Ammon's horn (tissue), 1 donor: Measurements from ENCODE around the gene TM7SF2.
"Not testable (repeated sequence)": the region's sequence is repeated elsewhere in the genome, so short reads cannot be mapped to it uniquely, and the experiment has no call there.

ENCODE experiments used
- DNase-seq: peaks from one replicate; pipeline ENCODE4 v3.0.0-alpha.2; 2016; ENCODE audit warnings: low spot score

The TM7SF2 gene

GRCh38 chr11:65130631-65131416 is 19.2 kb downstream of the TM7SF2 start:
- no peak for DNase-seq

- DNase-seq = no peak
These were observed 19.7 kb downstream of the TM7SF2 start for GRCh38 chr11:65131417-65131776.

GRCh38 chr11:65131895-65132237 is 20.2 kb downstream of the TM7SF2 start:
- no peak for DNase-seq

- DNase-seq = no peak
These were observed 20.7 kb downstream of the TM7SF2 start for GRCh38 chr11:65132238-65132987.

GRCh38 chr11:65132988-65133700 is 21.5 kb downstream of the TM7SF2 start:
- DNase-seq = no peak

GRCh38 chr11:65133724-65134123 is 22.1 kb downstream of the TM7SF2 start:
- no peak for DNase-seq

GRCh38 chr11:65134240-65134951 is 22.7 kb downstream of the TM7SF2 start, which contains the start of gene SYVN1:
SYVN1 (minus strand) TSS chr11:65134519; CDS start chr11:65133601, 918 bp downstream.
- peak; percentile 93 for DNase-seq

GRCh38 chr11:65134952-65135632 is 23.4 kb downstream of the TM7SF2 start:
- DNase-seq = peak; percentile 95

GRCh38 chr11:65135633-65136145 is 24.0 kb downstream of the TM7SF2 start:
- DNase-seq = no peak

GRCh38 chr11:65136515-65137096 is 24.9 kb downstream of the TM7SF2 start:
- no peak for DNase-seq

GRCh38 chr11:65141896-65142494 is 30.3 kb downstream of the TM7SF2 start:
- no peak for DNase-seq

- no peak for DNase-seq
These were observed 35.8 kb downstream of the TM7SF2 start for GRCh38 chr11:65147352-65148075.

GRCh38 chr11:65148657-65149056 is 37.0 kb downstream of the TM7SF2 start:
- no peak for DNase-seq

- DNase-seq = not testable (repeated sequence)
These were observed 38.4 kb downstream of the TM7SF2 start for GRCh38 chr11:65150131-65150508.

GRCh38 chr11:65150509-65151299 is 39.0 kb downstream of the TM7SF2 start:
- peak; percentile 78 for DNase-seq

GRCh38 chr11:65151331-65151899 is 39.7 kb downstream of the TM7SF2 start:
- no peak for DNase-seq

- no peak for DNase-seq
These were observed 40.5 kb downstream of the TM7SF2 start for GRCh38 chr11:65152122-65152521.

GRCh38 chr11:65156256-65156655 is 44.6 kb downstream of the TM7SF2 start:
- no peak for DNase-seq

GRCh38 chr11:65156926-65157325 is 45.3 kb downstream of the TM7SF2 start:
- DNase-seq = no peak
